Mucosa of descending colon (tissue), 3 donors: ENCODE measurements around the gene GTPBP1. TPM values are rescaled to one million over a fixed set of nuclear protein-coding genes. Genes with fewer than 3 reads are reported as not detected.
A peak's percentile ranks its signal among the peaks of the same experiment; 100 is the strongest.

Experiments
- ATAC-seq: fragments of 200-7000 bp; cut with Tn5 transposase; one replicate; pipeline ENCODE4 v1.9.1; 2020; ENCODE audit warnings: mild to moderate bottlenecking, moderate library complexity
- DNase-seq, 3 donors: peaks; one replicate each; pipeline ENCODE4 v3.0.0-alpha.2; 2020
- H3K36me3 ChIP-seq: fragments of 200-600 bp; one replicate; pipeline ENCODE4 v1.8.0; 2021; ENCODE audit warnings: low read depth, mild to moderate bottlenecking
- H3K4me1 ChIP-seq: fragments of 200-600 bp; one replicate; pipeline ENCODE4 v1.8.0; 2021; ENCODE audit warnings: low read depth, mild to moderate bottlenecking
- H3K4me3 ChIP-seq: fragments of 200-600 bp; one replicate; pipeline ENCODE4 v1.8.0; 2021; ENCODE audit warnings: mild to moderate bottlenecking
- H3K9me3 ChIP-seq: fragments of 200-600 bp; one replicate; pipeline ENCODE4 v1.8.0; 2021; ENCODE audit warnings: mild to moderate bottlenecking
- intact Hi-C, 2 donors: fragments of 100-400 bp; cut with DNase I in 1 of 2; cut with micrococcal nuclease in 1 of 2; formaldehyde crosslinking; loops; one replicate each; pipeline versions ENCODE4 v1.11.0 to v1.11.1; 2022; cut with DNase I, micrococcal nuclease
- total RNA-seq, 3 donors: library from RNA; stranded (reverse); fragmentation: NEBNext Ultra II Directional in 2 of 3; extraction: Animal tissue kit (Norgen Biotek cat#: 25700) in 2 of 3; gene quantifications; one replicate each; pipeline versions ENCODE4 v1.2.1 to v1.2.4, GENCODE V29; 2021 to 2023
- TF ChIP-seq, protein P1 (sequence below): fragments of 200-600 bp; IDR thresholded peaks from one replicate; pipeline ENCODE4 v1.8.0; 2022; ENCODE audit warnings: antibody characterized with exemption, mild to moderate bottlenecking
- donor health status: DM: no; HTN: no; CAD: no; lungs with moderate emphysema.
- donor health status: DM: no; HTN: no; CAD: no.
- donor health status: DM: no; HTN: yes; CAD: no.

The GTPBP1 gene
- total RNA-seq, 3 donors from 2014 or later = 73.1 to 96.8 (median 76.8) TPM

DNA sequence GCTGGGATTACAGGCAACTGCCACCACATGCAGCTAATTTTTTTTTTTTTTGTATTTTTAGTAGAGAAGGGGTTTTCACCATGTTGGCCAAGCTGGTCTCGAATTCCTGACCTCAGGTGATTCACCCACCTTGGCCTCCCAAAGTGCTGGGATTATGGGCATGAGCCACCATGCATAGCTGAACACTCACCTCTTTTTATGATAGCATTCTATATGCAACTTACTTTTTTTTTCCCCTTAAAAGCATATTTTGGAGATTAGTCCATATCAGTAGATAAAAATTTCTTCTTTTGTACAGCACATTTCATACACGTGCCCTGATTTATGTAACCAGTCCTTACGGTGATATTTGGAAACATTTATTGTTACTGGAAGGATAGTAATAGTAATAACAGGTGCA lies 14.6 kb downstream of the GTPBP1 start:
- TF ChIP-seq, protein P1, sequence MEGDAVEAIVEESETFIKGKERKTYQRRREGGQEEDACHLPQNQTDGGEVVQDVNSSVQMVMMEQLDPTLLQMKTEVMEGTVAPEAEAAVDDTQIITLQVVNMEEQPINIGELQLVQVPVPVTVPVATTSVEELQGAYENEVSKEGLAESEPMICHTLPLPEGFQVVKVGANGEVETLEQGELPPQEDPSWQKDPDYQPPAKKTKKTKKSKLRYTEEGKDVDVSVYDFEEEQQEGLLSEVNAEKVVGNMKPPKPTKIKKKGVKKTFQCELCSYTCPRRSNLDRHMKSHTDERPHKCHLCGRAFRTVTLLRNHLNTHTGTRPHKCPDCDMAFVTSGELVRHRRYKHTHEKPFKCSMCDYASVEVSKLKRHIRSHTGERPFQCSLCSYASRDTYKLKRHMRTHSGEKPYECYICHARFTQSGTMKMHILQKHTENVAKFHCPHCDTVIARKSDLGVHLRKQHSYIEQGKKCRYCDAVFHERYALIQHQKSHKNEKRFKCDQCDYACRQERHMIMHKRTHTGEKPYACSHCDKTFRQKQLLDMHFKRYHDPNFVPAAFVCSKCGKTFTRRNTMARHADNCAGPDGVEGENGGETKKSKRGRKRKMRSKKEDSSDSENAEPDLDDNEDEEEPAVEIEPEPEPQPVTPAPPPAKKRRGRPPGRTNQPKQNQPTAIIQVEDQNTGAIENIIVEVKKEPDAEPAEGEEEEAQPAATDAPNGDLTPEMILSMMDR = no peak
- Histone ChIP-seq H3K4me1 (no peaks in the 10 kb centered on the region), H3K4me3 (no peak overlapping the region), H3K9me3 (no peaks in the 10 kb centered on the region), H3K36me3 (no peaks in the 10 kb centered on the region)
- no peak for ATAC-seq
- intact Hi-C loops = no loop called here
- DNase-seq = no peak

DNA sequence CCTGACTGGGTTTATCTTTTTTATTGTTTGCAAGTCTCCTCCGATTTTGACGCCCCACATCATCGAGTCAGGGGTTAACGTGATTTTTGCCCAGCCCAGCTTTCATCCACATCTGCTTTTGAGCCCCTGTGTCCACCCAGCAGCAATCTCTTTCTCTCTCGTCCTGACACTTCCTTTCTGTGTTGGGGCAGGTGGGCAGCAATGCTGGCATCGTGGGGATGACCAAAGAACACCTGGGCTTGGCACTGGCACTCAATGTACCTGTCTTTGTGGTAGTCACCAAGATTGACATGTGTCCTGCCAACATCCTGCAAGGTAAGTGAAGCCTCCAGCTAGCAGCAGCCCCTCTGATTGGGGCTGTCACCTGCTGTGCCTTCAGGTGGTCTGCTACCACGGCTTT lies 15.8 kb downstream of the GTPBP1 start:
- no peak overlapping the region for H3K4me3 ChIP-seq
- DNase-seq = no peak
- intact Hi-C loops = no loop called here

DNA sequence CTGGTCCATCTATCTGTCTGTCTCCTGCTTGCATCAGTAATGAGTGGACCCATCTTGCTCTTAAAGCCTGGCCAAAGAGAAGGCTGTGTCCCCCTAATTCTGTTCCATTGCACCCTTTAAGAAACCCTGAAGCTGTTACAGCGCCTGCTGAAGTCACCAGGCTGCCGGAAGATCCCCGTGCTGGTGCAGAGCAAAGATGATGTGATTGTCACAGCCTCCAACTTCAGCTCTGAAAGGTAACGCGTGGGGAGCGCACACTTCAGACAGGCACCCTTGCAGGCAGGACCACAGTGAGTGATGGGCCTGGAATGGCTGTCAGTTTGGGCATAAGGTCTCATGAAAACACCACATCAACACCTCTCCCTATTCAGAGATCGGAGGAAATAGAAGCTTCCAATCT lies 18.4 kb downstream of the GTPBP1 start:
- Histone ChIP-seq H3K4me3 (no peak overlapping the region), H3K4me1 (no peaks in the 10 kb centered on the region), H3K9me3 (no peaks in the 10 kb centered on the region), H3K36me3 (peaks cover 3% of the 10 kb centered on the region)
- DNase-seq (peak in 1 of 3 donors; percentile 12), ATAC-seq (no peak)
- intact Hi-C loops = no loop called here
- TF ChIP-seq, protein P1 = no peak

More for the DNA sequence above, 15.8 kb downstream of the GTPBP1 start:
- TF ChIP-seq, protein P1 = no peak
- Histone ChIP-seq H3K4me1 (no peaks in the 10 kb centered on the region), H3K36me3 (no peaks in the 10 kb centered on the region), H3K9me3 (no peaks in the 10 kb centered on the region)
- no peak for ATAC-seq

DNA sequence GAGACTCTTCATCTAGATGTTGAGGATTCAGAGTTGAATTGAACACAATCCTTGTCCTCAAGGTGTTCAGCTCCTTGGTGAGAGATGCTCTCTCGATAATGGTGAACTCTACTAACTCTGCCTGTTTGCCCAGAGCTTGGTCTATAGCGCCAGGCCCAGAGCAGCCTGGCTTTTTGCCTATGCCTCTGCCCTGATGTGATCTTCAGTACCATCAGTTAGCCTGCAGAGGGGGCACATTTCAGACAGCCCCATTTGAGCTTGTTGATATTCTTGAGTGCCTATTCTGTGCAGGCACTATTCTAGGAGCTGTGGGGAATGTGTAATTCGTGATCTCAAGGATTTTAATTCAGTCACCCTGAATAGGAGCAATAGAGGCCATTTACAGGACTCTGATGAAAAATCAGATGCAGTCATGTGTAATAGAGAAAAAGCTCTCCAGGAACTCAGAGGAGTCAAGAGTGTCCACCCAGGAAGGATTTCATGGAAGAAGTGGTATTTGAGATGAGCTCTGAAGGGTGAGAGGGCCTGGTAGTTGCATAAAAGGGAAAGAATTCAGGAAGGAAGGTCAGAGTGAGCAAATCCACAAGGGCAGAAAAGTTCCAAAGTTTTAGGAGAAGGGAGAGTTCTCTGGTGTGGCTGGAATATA lies 19.3 kb downstream of the GTPBP1 start:
- Histone ChIP-seq H3K4me3 (no peak overlapping the region), H3K9me3 (no peaks in the 10 kb centered on the region), H3K36me3 (peaks cover 8% of the 10 kb centered on the region), H3K4me1 (no peaks in the 10 kb centered on the region)
- ATAC-seq (peak; percentile 72), DNase-seq (peak in 1 of 3 donors; percentile 10)
- TF ChIP-seq, protein P1 = no peak
- intact Hi-C loops = no loop called here

DNA sequence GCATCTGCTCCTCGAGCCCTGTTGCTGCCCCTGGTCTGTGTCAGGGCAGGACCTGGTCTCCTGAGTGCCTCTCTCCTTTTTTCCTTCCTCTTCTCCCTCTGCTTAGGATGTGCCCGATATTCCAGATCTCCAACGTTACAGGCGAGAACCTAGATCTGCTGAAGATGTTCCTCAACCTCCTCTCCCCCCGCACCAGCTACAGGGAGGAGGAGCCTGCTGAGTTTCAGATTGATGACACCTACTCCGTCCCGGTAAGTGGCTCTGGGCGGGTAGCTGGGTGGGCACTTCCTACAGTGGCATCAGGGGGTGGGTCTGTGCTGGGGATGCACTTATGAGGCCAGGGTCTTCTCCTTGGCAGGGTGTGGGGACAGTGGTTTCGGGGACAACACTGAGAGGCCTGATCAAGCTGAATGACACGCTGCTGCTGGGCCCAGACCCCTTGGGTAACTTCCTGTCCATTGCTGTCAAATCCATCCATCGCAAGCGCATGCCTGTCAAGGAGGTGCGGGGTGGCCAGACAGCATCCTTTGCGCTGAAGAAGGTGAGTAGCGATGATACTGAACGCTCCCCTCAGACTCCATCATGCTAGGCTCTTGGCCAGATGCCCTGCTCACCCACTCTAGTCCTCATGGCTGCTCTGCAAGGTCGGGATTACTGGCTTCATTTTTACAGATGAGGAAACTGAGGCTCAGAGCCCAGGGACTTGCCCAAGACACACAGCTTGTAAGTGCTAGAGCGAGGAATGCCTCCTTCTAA lies 20.3 kb downstream of the GTPBP1 start:
- intact Hi-C loops = no loop called here
- DNase-seq (peak in 2 of 3 donors; percentile 11 to 26), ATAC-seq (no peak)
- Histone ChIP-seq H3K9me3 (no peaks in the 10 kb centered on the region), H3K4me3 (no peak overlapping the region), H3K4me1 (no peaks in the 10 kb centered on the region), H3K36me3 (peaks cover 8% of the 10 kb centered on the region)
- TF ChIP-seq, protein P1 = no peak
